GM23338 (cell line): ENCODE data around the gene NME9. TPM values are rescaled to one million over a fixed set of nuclear protein-coding genes. Genes with fewer than 3 reads are reported as not detected.

Experiments used
- ATAC-seq: fragments of 200-7000 bp; cut with Tn5 transposase; 3 replicates; pipeline ENCODE4 v1.9.1; 2020
- DNase-seq: peaks from one replicate; pipeline ENCODE4 v3.0.0-alpha.2; 2015; ENCODE audit warnings: low spot score
- H2AFZ ChIP-seq: fragments of 200-600 bp; sonication (generic); 2 replicates; pipeline ENCODE4 v1.8.0; 2016; ENCODE audit warnings: antibody characterized with exemption, mild to moderate bottlenecking, moderate library complexity
- H3F3A ChIP-seq: fragments of 200-600 bp; sonication (generic); replicated peaks from 2 replicates; pipeline ENCODE4 v1.8.0; 2017; ENCODE audit warnings: antibody characterized with exemption, mixed run types, low read depth
- H3K27ac ChIP-seq: fragments of 200-600 bp; sonication (generic); 2 replicates; pipeline ENCODE4 v1.6.1; 2016; ENCODE audit warnings: low read depth
- H3K27me3 ChIP-seq: fragments of 200-600 bp; sonication (generic); 2 replicates; pipeline ENCODE4 v1.8.0; 2016; ENCODE audit warnings: mild to moderate bottlenecking, mixed run types, moderate library complexity; ENCODE audit not compliant: insufficient read depth
- H3K36me3 ChIP-seq: fragments of 200-600 bp; sonication (generic); 2 replicates; pipeline ENCODE4 v1.8.0; 2016; ENCODE audit warnings: mild to moderate bottlenecking; ENCODE audit not compliant: insufficient read depth
- H3K4me1 ChIP-seq: fragments of 200-600 bp; sonication (generic); 2 replicates; pipeline ENCODE4 v1.8.0; 2016; ENCODE audit warnings: mild to moderate bottlenecking, moderate library complexity; ENCODE audit not compliant: insufficient read depth
- H3K4me2 ChIP-seq: fragments of 200-600 bp; sonication (generic); 2 replicates; pipeline ENCODE4 v1.7.1; 2017; ENCODE audit warnings: mixed run types
- H3K4me3 ChIP-seq: fragments of 200-600 bp; sonication (generic); 2 replicates; pipeline ENCODE4 v1.6.1; 2016; ENCODE audit warnings: mixed run types
- H3K79me2 ChIP-seq: fragments of 200-600 bp; sonication (generic); replicated peaks from 2 replicates; pipeline ENCODE4 v1.8.0; 2017; ENCODE audit warnings: mild to moderate bottlenecking; ENCODE audit not compliant: insufficient read depth
- H3K9me2 ChIP-seq: fragments of 200-600 bp; sonication (generic); 2 replicates; pipeline ENCODE4 v1.8.0; 2017; ENCODE audit not compliant: insufficient read depth
- H4K20me1 ChIP-seq: fragments of 200-600 bp; sonication (generic); replicated peaks from 2 replicates; pipeline ENCODE4 v1.8.0; 2017; ENCODE audit warnings: mild to moderate bottlenecking; ENCODE audit not compliant: insufficient read depth
- H3K27ac Mint-ChIP-seq: 2 replicates; pipeline ENCODE4 v1.8.0; 2020; ENCODE audit warnings: inconsistent platforms, mild to moderate bottlenecking, moderate library complexity, mixed read lengths
- H3K27me3 Mint-ChIP-seq: 3 replicates; pipeline ENCODE4 v1.8.0; 2022; ENCODE audit warnings: low read depth, mild to moderate bottlenecking, moderate library complexity, mixed read lengths, inconsistent platforms; ENCODE audit not compliant: insufficient read depth, poor library complexity
- H3K36me3 Mint-ChIP-seq: 3 replicates; pipeline ENCODE4 v1.8.0; 2021; ENCODE audit warnings: low read depth, mild to moderate bottlenecking, inconsistent platforms, moderate library complexity, mixed read lengths
- H3K4me1 Mint-ChIP-seq: 3 replicates; pipeline ENCODE4 v1.8.0; 2020; ENCODE audit warnings: mild to moderate bottlenecking, inconsistent platforms, mixed read lengths
- H3K4me3 Mint-ChIP-seq: 3 replicates; pipeline ENCODE4 v1.8.0; 2021; ENCODE audit warnings: moderate library complexity, mild to moderate bottlenecking, inconsistent platforms, mixed read lengths
- H3K9me3 Mint-ChIP-seq: 3 replicates; pipeline ENCODE4 v1.8.0; 2020; ENCODE audit warnings: moderate library complexity, mild to moderate bottlenecking, inconsistent platforms, mixed read lengths
- ETS1 ChIP-seq: IDR thresholded peaks from 2 replicates; pipeline ENCODE4 v1.6.1; 2016; ENCODE audit warnings: antibody characterized with exemption
- polyA plus RNA-seq: library from polyadenylated mRNA; unstranded; fragments of >200 nt; fragmentation: Nextera tagmentation; extraction: Ambion mirVana; gene quantifications from 2 replicates; pipeline ENCODE4 v1.2.1, GENCODE V29; 2016
- total RNA-seq: library from RNA; depleted of rRNA; stranded (reverse); fragments of >200 nt; shearing (Covaris generic); gene quantifications from 2 replicates; pipeline ENCODE4 v1.2.3, GENCODE V29; 2014
- TF ChIP-seq, protein P1 (sequence below), 2 experiments: fragments of 200-600 bp in 1 of 2; sonication (generic) in 1 of 2; conservative IDR thresholded peaks; 2 replicates each; pipeline versions ENCODE4 v1.5.1 to v1.6.1; 2016 to 2017; ENCODE audit warnings: antibody characterized with exemption in 2 of 2, low read depth in 2 of 2, mild to moderate bottlenecking in 2 of 2, moderate library complexity in 1 of 2
- TF ChIP-seq, protein P2 (sequence below): fragments of 250-450 bp; sonication (Bioruptor Pico); IDR thresholded peaks from 2 replicates; pipeline ENCODE4 v1.5.0; 2020; ENCODE audit warnings: mild to moderate bottlenecking, moderate library complexity

NME9 gene
- total and polyA plus RNA-seq, 2 experiments from 2014 or later = 0.14 to 2.0 TPM

- no peak overlapping the region for H3K4me3 ChIP-seq
- no peaks in the 10 kb centered on the region for H4K20me1 ChIP-seq
- H2AFZ ChIP-seq = no peak overlapping the region
- ATAC-seq (peak; percentile 67), DNase-seq (peak; percentile 34)
- no peak overlapping the region for H3K27ac Mint-ChIP-seq
- H3K9me3 Mint-ChIP-seq = no peaks in the 10 kb centered on the region
- no peaks in the 10 kb centered on the region for H3K27me3 ChIP-seq
- H3K9me2 ChIP-seq = no peaks in the 10 kb centered on the region
- H3K27me3 Mint-ChIP-seq = no peaks in the 10 kb centered on the region
- no peak overlapping the region for H3K27ac ChIP-seq
- H3K4me1 Mint-ChIP-seq = peaks cover 12% of the 10 kb centered on the region
- H3K4me2 ChIP-seq = no peak overlapping the region
- H3K36me3 Mint-ChIP-seq = peaks cover 9% of the 10 kb centered on the region; the same call in 1 of the 3 replicates
- no peaks in the 10 kb centered on the region for H3K79me2 ChIP-seq
- TF ChIP-seq ETS1 = no peak
- TF ChIP-seq, protein P1, sequence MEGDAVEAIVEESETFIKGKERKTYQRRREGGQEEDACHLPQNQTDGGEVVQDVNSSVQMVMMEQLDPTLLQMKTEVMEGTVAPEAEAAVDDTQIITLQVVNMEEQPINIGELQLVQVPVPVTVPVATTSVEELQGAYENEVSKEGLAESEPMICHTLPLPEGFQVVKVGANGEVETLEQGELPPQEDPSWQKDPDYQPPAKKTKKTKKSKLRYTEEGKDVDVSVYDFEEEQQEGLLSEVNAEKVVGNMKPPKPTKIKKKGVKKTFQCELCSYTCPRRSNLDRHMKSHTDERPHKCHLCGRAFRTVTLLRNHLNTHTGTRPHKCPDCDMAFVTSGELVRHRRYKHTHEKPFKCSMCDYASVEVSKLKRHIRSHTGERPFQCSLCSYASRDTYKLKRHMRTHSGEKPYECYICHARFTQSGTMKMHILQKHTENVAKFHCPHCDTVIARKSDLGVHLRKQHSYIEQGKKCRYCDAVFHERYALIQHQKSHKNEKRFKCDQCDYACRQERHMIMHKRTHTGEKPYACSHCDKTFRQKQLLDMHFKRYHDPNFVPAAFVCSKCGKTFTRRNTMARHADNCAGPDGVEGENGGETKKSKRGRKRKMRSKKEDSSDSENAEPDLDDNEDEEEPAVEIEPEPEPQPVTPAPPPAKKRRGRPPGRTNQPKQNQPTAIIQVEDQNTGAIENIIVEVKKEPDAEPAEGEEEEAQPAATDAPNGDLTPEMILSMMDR (conservative IDR thresholded peaks at IDR 0.05; ENCODE audit: low read depth in 2 of 2) = peak; percentile 40 to 56; a peak in 3 of 4 replicates
- H3K4me3 Mint-ChIP-seq = no peak overlapping the region
- no peaks in the 10 kb centered on the region for H3F3A ChIP-seq
- no peaks in the 10 kb centered on the region for H3K4me1 ChIP-seq
- peaks cover 13% of the 10 kb centered on the region; the same call in 1 of the 2 replicates for H3K36me3 ChIP-seq
Observed at GRCh38 chr3:138284957-138285477, 44.6 kb downstream of the NME9 start.

GRCh38 chr3:138284079-138284478 is 45.6 kb downstream of the NME9 start:
- DNase-seq = no peak
- Histone ChIP-seq H3K4me1 (no peaks in the 10 kb centered on the region), H2AFZ (no peak overlapping the region), H3K9me2 (no peaks in the 10 kb centered on the region), H3F3A (no peaks in the 10 kb centered on the region), H3K27ac (no peak overlapping the region), H3K27me3 (no peaks in the 10 kb centered on the region), H4K20me1 (no peaks in the 10 kb centered on the region), H3K79me2 (no peaks in the 10 kb centered on the region), H3K4me2 (no peak overlapping the region), H3K4me3 (no peak overlapping the region), H3K36me3 (peaks cover 13% of the 10 kb centered on the region; the same call in 1 of the 2 replicates)
- Mint-ChIP-seq H3K4me3 (no peak overlapping the region), H3K4me1 (peaks cover 12% of the 10 kb centered on the region), H3K27ac (no peak overlapping the region), H3K27me3 (no peaks in the 10 kb centered on the region), H3K9me3 (no peaks in the 10 kb centered on the region), H3K36me3 (peaks cover 3% of the 10 kb centered on the region; the same call in 1 of the 3 replicates)
- TF ChIP-seq, protein P2, sequence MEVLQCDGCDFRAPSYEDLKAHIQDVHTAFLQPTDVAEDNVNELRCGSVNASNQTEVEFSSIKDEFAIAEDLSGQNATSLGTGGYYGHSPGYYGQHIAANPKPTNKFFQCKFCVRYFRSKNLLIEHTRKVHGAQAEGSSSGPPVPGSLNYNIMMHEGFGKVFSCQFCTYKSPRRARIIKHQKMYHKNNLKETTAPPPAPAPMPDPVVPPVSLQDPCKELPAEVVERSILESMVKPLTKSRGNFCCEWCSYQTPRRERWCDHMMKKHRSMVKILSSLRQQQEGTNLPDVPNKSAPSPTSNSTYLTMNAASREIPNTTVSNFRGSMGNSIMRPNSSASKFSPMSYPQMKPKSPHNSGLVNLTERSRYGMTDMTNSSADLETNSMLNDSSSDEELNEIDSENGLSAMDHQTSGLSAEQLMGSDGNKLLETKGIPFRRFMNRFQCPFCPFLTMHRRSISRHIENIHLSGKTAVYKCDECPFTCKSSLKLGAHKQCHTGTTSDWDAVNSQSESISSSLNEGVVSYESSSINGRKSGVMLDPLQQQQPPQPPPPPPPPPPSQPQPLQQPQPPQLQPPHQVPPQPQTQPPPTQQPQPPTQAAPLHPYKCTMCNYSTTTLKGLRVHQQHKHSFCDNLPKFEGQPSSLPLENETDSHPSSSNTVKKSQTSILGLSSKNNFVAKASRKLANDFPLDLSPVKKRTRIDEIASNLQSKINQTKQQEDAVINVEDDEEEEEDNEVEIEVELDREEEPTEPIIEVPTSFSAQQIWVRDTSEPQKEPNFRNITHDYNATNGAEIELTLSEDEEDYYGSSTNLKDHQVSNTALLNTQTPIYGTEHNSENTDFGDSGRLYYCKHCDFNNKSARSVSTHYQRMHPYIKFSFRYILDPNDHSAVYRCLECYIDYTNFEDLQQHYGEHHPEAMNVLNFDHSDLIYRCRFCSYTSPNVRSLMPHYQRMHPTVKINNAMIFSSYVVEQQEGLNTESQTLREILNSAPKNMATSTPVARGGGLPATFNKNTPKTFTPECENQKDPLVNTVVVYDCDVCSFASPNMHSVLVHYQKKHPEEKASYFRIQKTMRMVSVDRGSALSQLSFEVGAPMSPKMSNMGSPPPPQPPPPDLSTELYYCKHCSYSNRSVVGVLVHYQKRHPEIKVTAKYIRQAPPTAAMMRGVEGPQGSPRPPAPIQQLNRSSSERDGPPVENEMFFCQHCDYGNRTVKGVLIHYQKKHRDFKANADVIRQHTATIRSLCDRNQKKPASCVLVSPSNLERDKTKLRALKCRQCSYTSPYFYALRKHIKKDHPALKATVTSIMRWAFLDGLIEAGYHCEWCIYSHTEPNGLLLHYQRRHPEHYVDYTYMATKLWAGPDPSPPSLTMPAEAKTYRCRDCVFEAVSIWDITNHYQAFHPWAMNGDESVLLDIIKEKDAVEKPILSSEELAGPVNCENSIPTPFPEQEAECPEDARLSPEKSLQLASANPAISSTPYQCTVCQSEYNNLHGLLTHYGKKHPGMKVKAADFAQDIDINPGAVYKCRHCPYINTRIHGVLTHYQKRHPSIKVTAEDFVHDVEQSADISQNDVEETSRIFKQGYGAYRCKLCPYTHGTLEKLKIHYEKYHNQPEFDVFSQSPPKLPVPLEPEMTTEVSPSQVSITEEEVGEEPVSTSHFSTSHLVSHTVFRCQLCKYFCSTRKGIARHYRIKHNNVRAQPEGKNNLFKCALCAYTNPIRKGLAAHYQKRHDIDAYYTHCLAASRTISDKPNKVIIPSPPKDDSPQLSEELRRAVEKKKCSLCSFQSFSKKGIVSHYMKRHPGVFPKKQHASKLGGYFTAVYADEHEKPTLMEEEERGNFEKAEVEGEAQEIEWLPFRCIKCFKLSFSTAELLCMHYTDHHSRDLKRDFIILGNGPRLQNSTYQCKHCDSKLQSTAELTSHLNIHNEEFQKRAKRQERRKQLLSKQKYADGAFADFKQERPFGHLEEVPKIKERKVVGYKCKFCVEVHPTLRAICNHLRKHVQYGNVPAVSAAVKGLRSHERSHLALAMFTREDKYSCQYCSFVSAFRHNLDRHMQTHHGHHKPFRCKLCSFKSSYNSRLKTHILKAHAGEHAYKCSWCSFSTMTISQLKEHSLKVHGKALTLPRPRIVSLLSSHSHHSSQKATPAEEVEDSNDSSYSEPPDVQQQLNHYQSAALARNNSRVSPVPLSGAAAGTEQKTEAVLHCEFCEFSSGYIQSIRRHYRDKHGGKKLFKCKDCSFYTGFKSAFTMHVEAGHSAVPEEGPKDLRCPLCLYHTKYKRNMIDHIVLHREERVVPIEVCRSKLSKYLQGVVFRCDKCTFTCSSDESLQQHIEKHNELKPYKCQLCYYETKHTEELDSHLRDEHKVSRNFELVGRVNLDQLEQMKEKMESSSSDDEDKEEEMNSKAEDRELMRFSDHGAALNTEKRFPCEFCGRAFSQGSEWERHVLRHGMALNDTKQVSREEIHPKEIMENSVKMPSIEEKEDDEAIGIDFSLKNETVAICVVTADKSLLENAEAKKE (CRISPR knock-in tag) = no peak
- no peak for ATAC-seq
